ENCODE data around the gene C1orf167.
A peak's percentile ranks its signal among the peaks of the same experiment; 100 is the strongest.

Gene C1orf167

GRCh38 chr1:11761988-11762406 lies at the start of gene C1orf167:
C1orf167 (plus strand) TSS chr1:11762193; CDS start chr1:11764401, 2,208 bp downstream.
- DNase-seq (ENCODE audit: low spot score): no peak

- no peak for DNase-seq (ENCODE audit: low spot score)
These were observed 49.7 kb upstream of the C1orf167 start for GRCh38 chr1:11712285-11712684.

GRCh38 chr1:11713095-11713494 lies 48.9 kb upstream of the C1orf167 start:
- no peak for DNase-seq (ENCODE audit: low spot score)

GRCh38 chr1:11714831-11715575 lies 47.0 kb upstream of the C1orf167 start:
- DNase-seq (ENCODE audit: low spot score): no peak

GRCh38 chr1:11719313-11720032 lies 42.5 kb upstream of the C1orf167 start:
- peak; percentile 87 for DNase-seq (ENCODE audit: low spot score)

- DNase-seq (ENCODE audit: low spot score): no peak
These were observed 42.0 kb upstream of the C1orf167 start for GRCh38 chr1:11720033-11720376.

- no peak for DNase-seq (ENCODE audit: low spot score)
These were observed 41.5 kb upstream of the C1orf167 start for GRCh38 chr1:11720525-11720924.

GRCh38 chr1:11721311-11721710 lies 40.7 kb upstream of the C1orf167 start:
- DNase-seq (ENCODE audit: low spot score): no peak

GRCh38 chr1:11722538-11722937 lies 39.5 kb upstream of the C1orf167 start:
- DNase-seq (ENCODE audit: low spot score): no peak

GRCh38 chr1:11725616-11726015 lies 36.4 kb upstream of the C1orf167 start:
- no peak for DNase-seq (ENCODE audit: low spot score)

- DNase-seq (ENCODE audit: low spot score): no peak
These were observed 34.9 kb upstream of the C1orf167 start for GRCh38 chr1:11727119-11727518.

- DNase-seq (ENCODE audit: low spot score): no peak
These were observed 33.7 kb upstream of the C1orf167 start for GRCh38 chr1:11728126-11728806.

- DNase-seq (ENCODE audit: low spot score): no peak
These were observed 32.9 kb upstream of the C1orf167 start for GRCh38 chr1:11729155-11729497.

GRCh38 chr1:11729498-11730428 lies 32.2 kb upstream of the C1orf167 start:
- no peak for DNase-seq (ENCODE audit: low spot score)

GRCh38 chr1:11730429-11730891 lies 31.5 kb upstream of the C1orf167 start:
- peak; percentile 59 for DNase-seq (ENCODE audit: low spot score)

GRCh38 chr1:11731691-11732283 lies 30.2 kb upstream of the C1orf167 start:
- DNase-seq (ENCODE audit: low spot score): no peak

GRCh38 chr1:11733306-11733705 lies 28.7 kb upstream of the C1orf167 start:
- DNase-seq (ENCODE audit: low spot score): no peak

GRCh38 chr1:11735531-11735853 lies 26.5 kb upstream of the C1orf167 start:
- no peak for DNase-seq (ENCODE audit: low spot score)

GRCh38 chr1:11735854-11736745 lies 25.9 kb upstream of the C1orf167 start, which contains the start of gene AGTRAP:
AGTRAP (plus strand) TSS chr1:11736136; CDS start chr1:11736209, 73 bp downstream.
- DNase-seq (ENCODE audit: low spot score): peak; percentile 85
